IPS DF 6.9 (cell line): ENCODE results near the gene RTKN.
"Not testable (repeated sequence)": the region's sequence is repeated elsewhere in the genome, so short reads cannot be mapped to it uniquely, and the experiment has no call there.

Experiments
- DNase-seq: peaks from one replicate; pipeline ENCODE4 v3.0.0-alpha.2; 2013; ENCODE audit warnings: low read depth, low spot score
- H3K27ac ChIP-seq: one replicate; pipeline ENCODE4 v1.5.1; 2013; ENCODE audit warnings: low read length, control low read depth
- H3K27me3 ChIP-seq: 2 replicates; pipeline ENCODE4 v1.6.1; 2013; ENCODE audit warnings: mild to moderate bottlenecking, low read length; ENCODE audit not compliant: control insufficient read depth, insufficient read depth
- H3K36me3 ChIP-seq: 2 replicates; pipeline ENCODE4 v1.6.1; 2013; ENCODE audit warnings: low read length; ENCODE audit not compliant: control insufficient read depth, insufficient read depth
- H3K4me1 ChIP-seq: 2 replicates; pipeline ENCODE4 v1.6.1; 2013; ENCODE audit warnings: low read length; ENCODE audit not compliant: control insufficient read depth, insufficient read depth
- H3K4me3 ChIP-seq: 2 replicates; pipeline ENCODE4 v1.5.1; 2013; ENCODE audit warnings: mild to moderate bottlenecking, low read length
- H3K9me3 ChIP-seq: 2 replicates; pipeline ENCODE4 v1.6.1; 2013; ENCODE audit warnings: low read length, inconsistent platforms; ENCODE audit not compliant: control insufficient read depth, insufficient read depth
- WGBS: extraction: QIAGEN DNeasy Blood & Tissue Kit; methylation state at CpG from one replicate; pipeline ENCODE4 v1.1.7; 2013; ENCODE audit warnings: mixed read lengths, missing lambda C conversion rate; ENCODE audit not compliant: insufficient read length, insufficient coverage; 5-methylcytosine and 5-hydroxymethylcytosine counted together

Gene RTKN, protein sequence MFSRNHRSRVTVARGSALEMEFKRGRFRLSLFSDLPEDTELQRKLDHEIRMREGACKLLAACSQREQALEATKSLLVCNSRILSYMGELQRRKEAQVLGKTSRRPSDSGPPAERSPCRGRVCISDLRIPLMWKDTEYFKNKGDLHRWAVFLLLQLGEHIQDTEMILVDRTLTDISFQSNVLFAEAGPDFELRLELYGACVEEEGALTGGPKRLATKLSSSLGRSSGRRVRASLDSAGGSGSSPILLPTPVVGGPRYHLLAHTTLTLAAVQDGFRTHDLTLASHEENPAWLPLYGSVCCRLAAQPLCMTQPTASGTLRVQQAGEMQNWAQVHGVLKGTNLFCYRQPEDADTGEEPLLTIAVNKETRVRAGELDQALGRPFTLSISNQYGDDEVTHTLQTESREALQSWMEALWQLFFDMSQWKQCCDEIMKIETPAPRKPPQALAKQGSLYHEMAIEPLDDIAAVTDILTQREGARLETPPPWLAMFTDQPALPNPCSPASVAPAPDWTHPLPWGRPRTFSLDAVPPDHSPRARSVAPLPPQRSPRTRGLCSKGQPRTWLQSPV

DNA sequence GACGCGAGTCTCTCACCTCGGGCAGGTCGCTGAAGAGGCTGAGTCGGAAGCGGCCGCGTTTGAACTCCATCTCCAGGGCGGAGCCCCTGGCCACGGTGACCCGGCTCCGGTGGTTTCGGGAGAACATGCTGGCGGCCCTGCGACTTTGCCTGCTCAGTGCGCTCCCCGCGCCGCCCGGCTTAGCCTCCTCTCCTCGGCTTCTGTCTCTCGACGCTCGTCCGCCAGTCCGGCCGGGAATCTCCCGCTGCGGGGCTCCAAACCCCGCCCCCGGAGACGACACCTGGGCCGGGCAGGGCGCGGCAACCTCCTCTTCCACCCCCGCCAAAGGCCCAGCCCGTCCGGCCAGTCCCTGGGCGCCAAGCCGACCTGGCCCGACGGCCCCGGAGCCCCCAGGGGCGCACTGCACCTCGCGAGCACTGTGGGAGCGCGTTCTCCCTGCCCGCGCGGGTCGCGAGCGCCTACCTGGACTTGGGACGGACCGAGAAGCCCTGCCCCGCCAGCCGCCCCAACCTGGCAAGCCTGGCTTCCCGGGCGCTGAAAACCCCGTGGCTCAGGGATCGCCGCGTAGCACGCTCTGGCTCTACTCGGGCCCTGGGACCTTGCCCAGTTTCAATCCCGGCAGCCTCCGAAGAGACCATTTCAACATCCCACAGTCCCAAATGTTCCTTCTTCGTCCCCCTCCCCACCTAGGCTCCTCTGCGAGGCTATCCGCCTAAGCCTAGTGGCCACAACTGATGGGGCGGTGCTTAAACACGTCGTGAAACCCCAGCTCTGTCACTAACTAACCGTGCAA lies at the start of gene RTKN:
Gene RTKN (minus strand): TSS at position 248 of the 793 bp plus-strand sequence. CDS start 121 bp downstream, at position 127.
- no CpG with 5 or more reads among the region's 75 CpGs for WGBS
- Histone ChIP-seq H3K9me3 (no peaks in the 10 kb centered on the region), H3K36me3 (no peaks in the 10 kb centered on the region), H3K27ac (no peak within 1 kb of the TSS), H3K27me3 (no peaks in the 10 kb centered on the region), H3K4me3 (peak within 1 kb of the TSS; percentile 93), H3K4me1 (no peaks in the 10 kb centered on the region)
- no peak for DNase-seq

DNA sequence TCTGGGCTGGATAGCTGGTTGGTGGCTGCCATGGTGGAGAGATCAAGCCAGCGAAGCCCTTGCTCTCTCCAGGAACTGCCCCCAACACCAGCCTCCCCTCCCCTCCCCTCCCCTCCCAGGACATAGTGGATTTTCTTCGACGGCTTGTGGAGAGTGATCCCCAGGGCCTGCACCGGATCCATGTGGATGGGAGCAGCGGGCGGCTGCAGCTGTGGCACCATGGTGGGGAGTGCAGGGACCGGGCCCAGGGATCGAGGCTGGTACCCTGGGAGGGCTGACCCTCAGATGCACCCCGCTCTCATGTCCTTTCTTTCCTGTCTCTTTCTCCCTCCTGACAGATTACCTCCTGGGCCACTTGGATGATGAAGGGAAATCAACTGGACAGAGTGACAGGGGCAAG lies 48.2 kb upstream of the RTKN start:
- DNase-seq = no peak
- Histone ChIP-seq H3K36me3 (peaks cover 24% of the 10 kb centered on the region), H3K9me3 (no peaks in the 10 kb centered on the region), H3K4me3 (no peak overlapping the region), H3K27ac (no peak overlapping the region), H3K4me1 (no peaks in the 10 kb centered on the region), H3K27me3 (no peaks in the 10 kb centered on the region)
- no CpG with 5 or more reads among the region's 9 CpGs for WGBS

DNA sequence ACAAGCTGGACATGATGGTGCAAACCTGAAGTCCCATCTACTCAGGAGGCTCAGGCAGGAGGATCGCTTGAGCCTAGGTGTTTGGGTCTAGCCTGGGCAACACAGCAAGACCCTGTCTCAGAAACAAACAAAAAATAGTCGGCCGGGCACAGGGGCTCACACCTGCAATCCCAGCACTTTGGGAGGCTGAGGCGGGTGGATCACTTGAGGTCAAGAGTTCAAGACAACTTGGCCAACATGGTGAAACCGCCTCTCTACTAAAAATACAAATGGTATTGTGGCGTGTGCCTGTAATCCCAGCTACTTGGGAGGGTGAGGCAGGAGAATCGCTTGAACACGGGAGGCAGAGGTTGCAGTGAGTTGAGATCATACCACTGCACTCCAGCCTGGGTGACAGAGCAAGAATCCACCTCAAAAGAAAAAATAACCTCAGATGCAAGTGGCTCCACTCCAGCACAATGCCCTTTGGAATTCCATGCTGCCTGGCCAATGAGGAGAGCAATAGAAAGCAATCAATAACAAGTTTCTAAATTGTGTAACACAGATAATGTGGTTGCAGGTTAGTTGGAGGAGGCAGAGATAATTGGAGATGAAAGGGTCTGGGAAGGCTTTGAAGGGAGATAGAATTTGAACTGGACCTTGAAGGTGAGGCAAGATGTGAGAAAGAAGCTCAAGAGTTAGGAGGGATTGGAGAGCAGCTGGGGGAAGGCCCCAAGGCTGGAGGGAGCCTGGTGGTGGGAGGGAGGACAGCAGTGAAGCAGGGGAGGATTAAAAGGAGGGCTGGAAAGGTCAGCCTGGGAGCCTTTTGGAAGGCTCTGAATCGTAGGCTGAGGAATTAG lies 47.1 kb upstream of the RTKN start:
- Histone ChIP-seq H3K4me1 (no peaks in the 10 kb centered on the region), H3K9me3 (no peaks in the 10 kb centered on the region), H3K27me3 (no peaks in the 10 kb centered on the region), H3K27ac (no peak overlapping the region), H3K36me3 (peaks cover 24% of the 10 kb centered on the region), H3K4me3 (no peak overlapping the region)
- WGBS = no CpG with 5 or more reads among the region's 9 CpGs
- DNase-seq = no peak

DNA sequence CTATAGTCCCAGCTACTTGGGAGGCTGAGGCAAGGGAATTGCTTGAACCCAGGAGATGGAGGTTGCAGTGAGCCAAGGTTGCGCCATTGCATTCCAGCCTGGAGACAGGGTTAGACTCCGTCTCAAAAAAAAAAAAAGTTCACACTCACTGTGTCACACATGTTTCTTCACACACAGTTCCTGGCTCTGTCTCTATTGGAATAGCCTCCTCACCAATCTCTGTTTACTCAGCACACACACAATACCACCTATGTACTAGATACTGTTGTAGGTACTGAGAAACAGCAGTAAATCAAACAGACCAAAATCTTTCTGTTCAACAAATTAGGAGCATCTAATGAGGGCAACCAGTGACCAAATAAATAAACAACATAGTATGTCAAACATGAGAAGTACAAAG lies 44.4 kb upstream of the RTKN start:
- H3K4me1 ChIP-seq = peaks cover 6% of the 10 kb centered on the region
- DNase-seq = no peak
- no peaks in the 10 kb centered on the region for H3K9me3 ChIP-seq
- no peak overlapping the region for H3K4me3 ChIP-seq
- H3K27ac ChIP-seq = no peak overlapping the region
- no peaks in the 10 kb centered on the region for H3K27me3 ChIP-seq
- H3K36me3 ChIP-seq = peaks cover 6% of the 10 kb centered on the region; the same call in 1 of the 2 replicates
- no CpG with 5 or more reads among the region's 2 CpGs for WGBS

DNA sequence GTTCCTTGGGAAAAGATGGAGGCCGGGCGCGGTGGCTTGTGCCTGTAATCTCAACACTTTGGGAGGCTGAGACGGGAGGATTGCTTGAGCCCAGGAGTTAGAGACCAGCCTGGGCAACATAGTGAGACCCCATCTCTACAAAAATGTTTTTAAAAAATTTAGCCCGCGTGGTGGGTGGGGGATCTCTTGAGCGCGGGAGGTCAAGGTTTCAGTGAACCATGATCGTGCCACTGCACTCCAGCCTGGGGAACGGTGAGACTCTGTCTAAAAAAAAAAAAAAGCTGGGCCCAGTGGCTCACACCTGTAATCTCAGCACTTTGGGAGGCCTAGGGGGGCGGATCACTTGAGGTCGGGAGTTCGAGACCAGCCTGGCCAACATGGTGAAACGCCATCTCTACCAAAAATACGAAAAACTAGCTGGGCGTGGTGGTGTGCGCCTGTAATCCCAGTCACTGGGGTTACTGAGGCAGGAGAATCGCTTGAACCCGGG lies 42.0 kb upstream of the RTKN start:
- not testable (repeated sequence) for DNase-seq, H3K27me3 ChIP-seq, H3K4me1 ChIP-seq, H3K9me3 ChIP-seq, H3K27ac ChIP-seq, H3K36me3 ChIP-seq
- H3K4me3 ChIP-seq = peak overlapping the region; percentile 58; the same call in 1 of the 2 replicates
- WGBS = no CpG with 5 or more reads among the region's 19 CpGs

DNA sequence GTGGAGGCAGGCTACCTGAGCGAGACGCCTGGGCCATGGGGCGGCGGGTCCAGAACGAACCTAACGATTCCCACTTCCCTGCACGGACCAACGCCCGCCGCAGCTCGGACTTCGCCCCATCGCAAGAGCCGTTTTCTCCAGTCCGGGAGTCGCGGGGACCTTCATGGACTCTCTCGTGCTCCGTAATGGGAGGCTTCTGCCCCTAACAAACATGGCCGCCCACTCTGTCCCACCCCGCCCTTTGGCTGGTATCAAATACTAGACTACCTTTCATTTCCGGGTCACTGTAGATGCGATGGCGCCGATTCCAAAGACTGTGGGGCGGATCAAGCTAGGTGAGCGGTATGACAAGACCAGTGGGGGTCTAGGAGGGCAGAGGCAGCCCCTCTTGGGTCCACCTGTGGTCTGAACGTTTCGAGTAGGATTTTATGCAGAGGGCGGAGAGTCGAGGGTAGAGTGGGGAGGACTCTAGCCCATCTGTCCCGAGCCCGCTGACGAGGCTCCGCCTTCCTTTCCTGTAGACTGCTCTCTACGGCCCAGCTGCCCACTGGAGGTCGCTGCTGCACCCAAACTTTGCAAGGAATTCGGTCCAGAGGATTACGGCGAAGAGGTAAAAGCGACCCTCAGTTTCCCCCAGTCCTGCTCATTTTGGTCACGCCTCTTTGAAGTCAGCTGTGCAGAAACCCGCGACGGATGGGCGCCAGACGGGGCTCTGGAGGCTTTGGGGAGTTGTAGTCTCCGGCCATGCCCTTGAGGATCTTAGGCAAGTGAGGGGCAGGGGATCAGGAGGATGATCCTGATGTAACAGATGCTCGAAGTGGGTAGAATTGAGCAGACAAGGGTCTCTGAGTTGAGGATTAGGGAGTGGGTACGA lies 41.3 kb upstream of the RTKN start, which contains the start of the genes CCDC142 and TTC31:
Gene CCDC142 (minus strand): TSS at position 198 of the 874 bp plus-strand sequence. CDS start 161 bp downstream, at position 37.
Gene TTC31 (plus strand): TSS at position 281 of the 874 bp plus-strand sequence. CDS start 15 bp downstream, at position 296.
- no CpG with 5 or more reads among the region's 50 CpGs for WGBS
- Histone ChIP-seq H3K9me3 (no peaks in the 10 kb centered on the region), H3K36me3 (no peaks in the 10 kb centered on the region), H3K4me3 (peak within 1 kb of the TSS; percentile 58), H3K27me3 (no peaks in the 10 kb centered on the region), H3K4me1 (peaks cover 6% of the 10 kb centered on the region), H3K27ac (no peak within 1 kb of the TSS)
- no peak for DNase-seq

DNA sequence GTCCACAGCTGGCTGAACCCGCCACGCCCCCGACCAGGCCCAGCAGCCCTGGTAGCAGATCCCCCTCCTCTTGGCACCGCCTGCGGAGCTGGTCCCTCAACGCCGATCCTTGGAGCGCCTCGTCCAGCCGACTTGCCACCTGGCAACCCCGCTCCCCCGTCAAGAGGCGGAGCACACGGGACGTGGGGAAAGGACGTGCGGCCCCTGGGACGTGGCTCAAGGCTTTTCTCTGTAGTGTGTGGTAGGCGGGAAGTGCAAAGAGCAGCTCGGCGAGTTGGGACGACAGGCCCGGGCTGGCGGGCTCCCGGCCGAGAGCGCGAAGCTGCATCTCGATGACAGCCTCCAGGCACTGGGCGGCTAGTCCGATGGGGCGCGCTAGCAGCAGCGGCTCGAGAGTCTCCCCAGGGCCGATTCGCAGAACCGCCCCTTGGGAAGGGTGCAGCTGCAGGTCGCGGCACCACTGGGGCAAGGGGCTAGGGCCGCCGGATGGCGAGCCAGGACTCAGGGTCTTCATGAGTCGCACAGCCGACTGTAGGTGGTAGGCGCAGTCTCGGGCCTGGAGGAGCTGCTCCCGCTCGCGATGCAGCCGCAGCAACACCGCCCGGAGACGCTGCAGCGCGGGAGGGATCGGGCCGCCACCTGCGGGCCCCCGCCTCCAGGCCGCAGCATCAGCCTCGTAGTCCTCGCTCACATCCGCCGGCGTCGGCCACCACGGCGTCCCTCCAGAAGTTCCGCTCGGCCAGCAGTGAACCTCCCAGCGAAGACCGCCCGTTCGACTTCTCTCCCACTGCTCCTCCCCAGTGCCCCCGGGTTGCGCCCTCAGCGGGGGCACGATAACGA lies 40.4 kb upstream of the RTKN start:
- no peak for DNase-seq
- no peaks in the 10 kb centered on the region for H3K27me3 ChIP-seq
- no CpG with 5 or more reads among the region's 80 CpGs for WGBS
- no peaks in the 10 kb centered on the region for H3K9me3 ChIP-seq
- peak overlapping the region; percentile 58 for H3K4me3 ChIP-seq
- H3K36me3 ChIP-seq = no peaks in the 10 kb centered on the region
- H3K4me1 ChIP-seq = peaks cover 6% of the 10 kb centered on the region
- no peak overlapping the region for H3K27ac ChIP-seq

DNA sequence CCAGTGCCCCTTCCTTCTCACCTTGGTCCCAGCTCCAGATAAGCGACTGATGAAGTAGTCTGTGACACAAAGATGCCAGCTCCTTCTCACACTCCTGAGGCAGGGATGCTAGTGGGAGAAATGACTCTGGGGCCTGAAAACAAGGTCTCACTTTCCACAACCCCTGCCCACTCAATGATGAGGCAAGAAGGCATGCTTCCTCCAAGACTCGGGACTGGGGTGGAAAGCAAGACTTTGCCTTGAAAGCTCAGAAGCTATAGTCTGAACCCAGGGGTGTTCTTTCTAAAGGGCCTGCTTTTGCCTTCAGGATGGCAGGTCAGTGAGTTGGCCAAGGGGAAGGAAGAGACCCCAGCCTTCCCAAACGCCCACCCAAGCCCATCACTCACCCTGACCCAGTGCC lies 39.7 kb upstream of the RTKN start:
- H3K36me3 ChIP-seq = no peaks in the 10 kb centered on the region
- H3K27me3 ChIP-seq = no peaks in the 10 kb centered on the region
- H3K4me3 ChIP-seq = peak overlapping the region; percentile 58; the same call in 1 of the 2 replicates
- peaks cover 6% of the 10 kb centered on the region for H3K4me1 ChIP-seq
- no peak overlapping the region for H3K27ac ChIP-seq
- no peak for DNase-seq
- H3K9me3 ChIP-seq = no peaks in the 10 kb centered on the region
- WGBS = no CpG with 5 or more reads among the region's 3 CpGs
